Measurements from ENCODE around the gene ZNF608. TPM values are rescaled to one million over a fixed set of nuclear protein-coding genes. Genes with fewer than 3 reads are reported as not detected.

ZNF608 gene
- total and polyA plus RNA-seq, 10 donors, result 5.8 to 14.4 (median 10.2) TPM

- Histone ChIP-seq H3K27me3 (replicated peaks in 1 of 7) (no peaks in the 10 kb centered on the region), H3K27ac (no peak overlapping the region), H3K36me3 (no peaks in the 10 kb centered on the region), H3K4me3 (no peak overlapping the region), H3K4me1 (no peaks in the 10 kb centered on the region), H3K9me3 (no peaks in the 10 kb centered on the region)
- no peak for DNase-seq
- WGBS, 5 donors, result 85 to 95% (median 88%) methylated on average over 3 of the region's 3 CpGs
- intact Hi-C loops (cut with DNase I; ENCODE audit: low total_unique reads), result no loop called here
- no peak for TF ChIP-seq POLR2A (IDR thresholded peaks at IDR 0.05)
- no peak for TF ChIP-seq POLR2AphosphoS5 (IDR thresholded peaks at IDR 0.05)
- no peak for TF ChIP-seq CTCF (IDR thresholded peaks at IDR 0.05 in 8 of 11, conservative IDR thresholded peaks at IDR 0.05 in 3 of 11)
Observed at GRCh38 chr5:124771761-124772160, 25.3 kb upstream of the ZNF608 start.

- no peak for DNase-seq
- Histone ChIP-seq H3K9me3 (no peaks in the 10 kb centered on the region), H3K27ac (no peak overlapping the region), H3K36me3 (no peaks in the 10 kb centered on the region), H3K27me3 (replicated peaks in 1 of 7) (no peaks in the 10 kb centered on the region), H3K4me1 (no peaks in the 10 kb centered on the region), H3K4me3 (no peak overlapping the region)
- 37 to 62% (median 42%) methylated on average over 3 of the region's 3 CpGs for WGBS, 5 donors
- TF ChIP-seq POLR2A (IDR thresholded peaks at IDR 0.05) (no peak), CTCF (IDR thresholded peaks at IDR 0.05 in 8 of 11, conservative IDR thresholded peaks at IDR 0.05 in 3 of 11) (no peak), POLR2AphosphoS5 (IDR thresholded peaks at IDR 0.05) (no peak)
- intact Hi-C loops (cut with DNase I; ENCODE audit: low total_unique reads), result no loop called here
Observed at GRCh38 chr5:124764992-124765611, 18.7 kb upstream of the ZNF608 start.

GRCh38 chr5:124764585-124764984 is 18.1 kb upstream of the ZNF608 start:
- 85 to 97% (median 95%) methylated on average over 1 of the region's 1 CpG for WGBS, 5 donors
- TF ChIP-seq POLR2A (IDR thresholded peaks at IDR 0.05), result no peak
- no peak for TF ChIP-seq POLR2AphosphoS5 (IDR thresholded peaks at IDR 0.05)
- no peak for TF ChIP-seq CTCF (IDR thresholded peaks at IDR 0.05 in 8 of 11, conservative IDR thresholded peaks at IDR 0.05 in 3 of 11)
- intact Hi-C loops (cut with DNase I; ENCODE audit: low total_unique reads), result no loop called here

GRCh38 chr5:124761010-124761409 is 14.6 kb upstream of the ZNF608 start:
- no peak for DNase-seq
- H3K4me1 ChIP-seq, result no peaks in the 10 kb centered on the region
- no peak overlapping the region for H3K27ac ChIP-seq
- H3K36me3 ChIP-seq, result no peaks in the 10 kb centered on the region
- intact Hi-C loops (cut with DNase I; ENCODE audit: low total_unique reads), result no loop called here
- no peak for TF ChIP-seq POLR2AphosphoS5 (IDR thresholded peaks at IDR 0.05)
- TF ChIP-seq CTCF (IDR thresholded peaks at IDR 0.05 in 8 of 11, conservative IDR thresholded peaks at IDR 0.05 in 3 of 11), result no peak
- TF ChIP-seq POLR2A (IDR thresholded peaks at IDR 0.05), result no peak
- H3K9me3 ChIP-seq, result no peaks in the 10 kb centered on the region
- H3K27me3 ChIP-seq (replicated peaks in 1 of 7), result no peaks in the 10 kb centered on the region
- H3K4me3 ChIP-seq, result no peak overlapping the region
- 77 to 91% (median 89%) methylated on average over 4 of the region's 4 CpGs for WGBS, 5 donors

More at GRCh38 chr5:124764585-124764984, 18.1 kb upstream of the ZNF608 start:
- no peaks in the 10 kb centered on the region for H3K4me1 ChIP-seq
- no peaks in the 10 kb centered on the region for H3K9me3 ChIP-seq
- no peak for DNase-seq
- H3K27me3 ChIP-seq (replicated peaks in 1 of 7), result no peaks in the 10 kb centered on the region
- H3K27ac ChIP-seq, result no peak overlapping the region
- H3K36me3 ChIP-seq, result no peaks in the 10 kb centered on the region
- no peak overlapping the region for H3K4me3 ChIP-seq
